ENCODE data around the gene XPC.
"Not testable (repeated sequence)": the region's sequence is repeated elsewhere in the genome, so short reads cannot be mapped to it uniquely, and the experiment has no call there.

XPC gene

GRCh38 chr3:14178247-14179113, at the start of gene XPC, which contains the start of gene LSM3:
Gene XPC, minus strand, starts transcription at chr3:14178601. Its CDS starts 33 bp downstream, at chr3:14178568.
Gene LSM3, plus strand, starts transcription at chr3:14178817. Its CDS starts 44 bp downstream, at chr3:14178861.
- peak; percentile 91 to 96 (median 94) for DNase-seq (ENCODE audit: low read depth in 4 of 4, low spot score in 1 of 4)

GRCh38 chr3:14227856-14228255, 49.5 kb upstream of the XPC start:
- DNase-seq (ENCODE audit: low read depth in 4 of 4, low spot score in 1 of 4): no peak

GRCh38 chr3:14226351-14226750, 48.0 kb upstream of the XPC start:
- DNase-seq (ENCODE audit: low read depth in 4 of 4, low spot score in 1 of 4): not testable (repeated sequence)

GRCh38 chr3:14225421-14225820, 47.0 kb upstream of the XPC start:
- DNase-seq (ENCODE audit: low read depth in 4 of 4, low spot score in 1 of 4): no peak

- no peak for DNase-seq (ENCODE audit: low read depth in 4 of 4, low spot score in 1 of 4)
Measured at GRCh38 chr3:14224895-14225294, 46.5 kb upstream of the XPC start.

- DNase-seq (ENCODE audit: low read depth in 4 of 4, low spot score in 1 of 4): no peak
Measured at GRCh38 chr3:14223595-14223994, 45.2 kb upstream of the XPC start.

GRCh38 chr3:14222900-14223594, 44.6 kb upstream of the XPC start:
- no peak for DNase-seq (ENCODE audit: low read depth in 4 of 4, low spot score in 1 of 4)

GRCh38 chr3:14222457-14222856, 44.1 kb upstream of the XPC start:
- no peak for DNase-seq (ENCODE audit: low read depth in 4 of 4, low spot score in 1 of 4)

- DNase-seq (ENCODE audit: low read depth in 4 of 4, low spot score in 1 of 4): no peak
Measured at GRCh38 chr3:14221902-14222301, 43.5 kb upstream of the XPC start.

- no peak for DNase-seq (ENCODE audit: low read depth in 4 of 4, low spot score in 1 of 4)
Measured at GRCh38 chr3:14220933-14221332, 42.5 kb upstream of the XPC start.

- DNase-seq (ENCODE audit: low read depth in 4 of 4, low spot score in 1 of 4): no peak
Measured at GRCh38 chr3:14218355-14218754, 40.0 kb upstream of the XPC start.

- DNase-seq (ENCODE audit: low read depth in 4 of 4, low spot score in 1 of 4): peak in 3 of 4 experiments; percentile 8 to 17 (median 14)
Measured at GRCh38 chr3:14216257-14217048, 38.1 kb upstream of the XPC start.

- DNase-seq (ENCODE audit: low read depth in 4 of 4, low spot score in 1 of 4): no peak
Measured at GRCh38 chr3:14214764-14215163, 36.4 kb upstream of the XPC start.

- DNase-seq (ENCODE audit: low read depth in 4 of 4, low spot score in 1 of 4): no peak
Measured at GRCh38 chr3:14213066-14213774, 34.8 kb upstream of the XPC start.

GRCh38 chr3:14212032-14212431, 33.6 kb upstream of the XPC start:
- no peak for DNase-seq (ENCODE audit: low read depth in 4 of 4, low spot score in 1 of 4)

GRCh38 chr3:14211621-14212020, 33.2 kb upstream of the XPC start:
- DNase-seq (ENCODE audit: low read depth in 4 of 4, low spot score in 1 of 4): no peak

- DNase-seq (ENCODE audit: low read depth in 4 of 4, low spot score in 1 of 4): no peak
Measured at GRCh38 chr3:14210843-14211594, 32.6 kb upstream of the XPC start.

GRCh38 chr3:14210290-14210688, 31.9 kb upstream of the XPC start:
- DNase-seq (ENCODE audit: low read depth in 4 of 4, low spot score in 1 of 4): no peak

GRCh38 chr3:14209581-14210289, 31.3 kb upstream of the XPC start:
- DNase-seq (ENCODE audit: low read depth in 4 of 4, low spot score in 1 of 4): no peak
